Testis (tissue), 2 donors: ENCODE data around the gene MYO7B.

Experiments used
- CTCF ChIP-seq, 3 experiments: fragments of 450-650 bp in 2 of 3; fragments of 200-600 bp in 1 of 3; sonication (generic) in 1 of 3; IDR thresholded peaks; one replicate each; pipeline ENCODE4 v1.5.1; 2016 to 2019; ENCODE audit warnings: antibody characterized with exemption in 3 of 3, mild to moderate bottlenecking in 2 of 3, moderate library complexity in 1 of 3
- POLR2A ChIP-seq: fragments of 450-650 bp; IDR thresholded peaks from one replicate; pipeline ENCODE4 v1.6.1; 2017; ENCODE audit warnings: antibody characterized with exemption, mild to moderate bottlenecking, moderate library complexity

GRCh38 chr2:127648321-127648720, 112.8 kb downstream of the MYO7B start:
- TF ChIP-seq CTCF (IDR thresholded peaks at IDR 0.05) (no peak), POLR2A (no peak)
